GM12878 (cell line): ENCODE data around the gene GLB1L3. TPM values are rescaled to one million over a fixed set of nuclear protein-coding genes. Genes with fewer than 3 reads are reported as not detected.

Experiments
- CUX1 ChIP-seq: IDR thresholded peaks from 2 replicates; pipeline ENCODE4 v1.6.1; 2012; ENCODE audit warnings: improper control_type of control experiment, low read depth, low read length; ENCODE audit not compliant: insufficient replicate concordance
- FOXK2 ChIP-seq: fragments of 450-650 bp; IDR thresholded peaks from 2 replicates; pipeline ENCODE4 v1.6.1; 2017; ENCODE audit warnings: mild to moderate bottlenecking, moderate library complexity
- MEF2B ChIP-seq: fragments of 450-650 bp; IDR thresholded peaks from 2 replicates; pipeline ENCODE4 v1.6.1; 2018; ENCODE audit warnings: mild to moderate bottlenecking, moderate library complexity; ENCODE audit not compliant: partially characterized antibody, poor library complexity, severe bottlenecking
- NR2F1 ChIP-seq: fragments of 450-650 bp; conservative IDR thresholded peaks from 2 replicates; pipeline ENCODE4 v1.6.1; 2017; ENCODE audit warnings: mild to moderate bottlenecking
- RBBP5 ChIP-seq: fragments of 200-600 bp; sonication (generic); conservative IDR thresholded peaks from 2 replicates; pipeline ENCODE4 v1.6.1; 2016
- REST ChIP-seq: IDR thresholded peaks from 2 replicates; pipeline ENCODE4 v1.6.1; 2012; ENCODE audit warnings: mild to moderate bottlenecking, low read depth, low read length
- SPI1 ChIP-seq: IDR thresholded peaks from 2 replicates; pipeline ENCODE4 v1.6.1; 2011; ENCODE audit warnings: low read depth, mild to moderate bottlenecking, low read length, moderate library complexity, borderline replicate concordance; ENCODE audit not compliant: insufficient read depth
- STAT1 ChIP-seq: fragments of 450-650 bp; conservative IDR thresholded peaks from 2 replicates; pipeline ENCODE4 v1.6.1; 2014; ENCODE audit warnings: antibody characterized with exemption, mild to moderate bottlenecking
- TCF12 ChIP-seq: IDR thresholded peaks from 2 replicates; pipeline ENCODE4 v1.6.1; 2011; ENCODE audit warnings: low read depth, mild to moderate bottlenecking, low read length
- ZSCAN29 ChIP-seq: fragments of 450-650 bp; IDR thresholded peaks from 2 replicates; pipeline ENCODE4 v1.6.1; 2017; ENCODE audit warnings: mild to moderate bottlenecking, moderate library complexity
- polyA plus RNA-seq, 11 experiments: library from polyadenylated mRNA; depleted of rRNA in 4 of 11; unstranded in 6 of 11; stranded (reverse) in 5 of 11; fragments of >200 nt; fragmentation: Nextera tagmentation in 4 of 11; fragmentation: Illumina TruSeq in 1 of 11; extraction: Ambion mirVana in 4 of 11; extraction: Trizol in 1 of 11; gene quantifications; 1 replicate in 1 of 11; 2 replicates in 10 of 11; pipeline versions ENCODE4 v1.2.1 to v1.2.3, GENCODE V29; 2011 to 2016; ENCODE audit warnings: inconsistent platforms in 2 of 11, missing spikeins in 2 of 11, low read depth in 1 of 11
- total RNA-seq, 4 experiments: library from RNA; depleted of rRNA in 3 of 4; stranded (reverse); fragments of >200 nt in 3 of 4; fragmentation: Illumina TruSeq in 1 of 4; extraction: Trizol in 1 of 4; gene quantifications; 2 replicates each; pipeline versions ENCODE4 v1.2.1 to v1.2.3, GENCODE V29; 2013 to 2021

The GLB1L3 gene
- total and polyA plus RNA-seq, 10 of the 15 experiments (the other 5 are each of a cell fraction or from before 2014, with no cell fraction given), result 0.53 to 2.9 (median 1.9) TPM; not detected in 1

- TF ChIP-seq CUX1, result no peak
- no peak for TF ChIP-seq REST
- no peak for TF ChIP-seq FOXK2
- no peak for TF ChIP-seq SPI1
- no peak for TF ChIP-seq NR2F1
- TF ChIP-seq RBBP5, result no peak
- TF ChIP-seq TCF12, result no peak
- no peak for TF ChIP-seq STAT1
- TF ChIP-seq ZSCAN29, result no peak
- TF ChIP-seq MEF2B, result no peak
Observed at GRCh38 chr11:134277183-134278001, 1.2 kb downstream of the GLB1L3 start (continued).
